ENCODE measurements around the gene PROK1.

Gene PROK1

GRCh38 chr1:110490791-110491451 is 40.0 kb downstream of the PROK1 start:
- no peak for DNase-seq

- DNase-seq, result no peak
These were observed 41.6 kb downstream of the PROK1 start for GRCh38 chr1:110492573-110492972.

- no peak for DNase-seq
These were observed 42.2 kb downstream of the PROK1 start for GRCh38 chr1:110493059-110493699.

GRCh38 chr1:110494036-110494435 is 43.1 kb downstream of the PROK1 start:
- no peak for DNase-seq

GRCh38 chr1:110494522-110495406 is 43.8 kb downstream of the PROK1 start:
- DNase-seq, result no peak

- DNase-seq, result peak; percentile 57 to 63
These were observed 45.1 kb downstream of the PROK1 start for GRCh38 chr1:110495926-110496600.

- no peak for DNase-seq
These were observed 47.3 kb downstream of the PROK1 start for GRCh38 chr1:110498270-110498669.

GRCh38 chr1:110501488-110502132 is 50.7 kb downstream of the PROK1 start:
- no peak for DNase-seq

GRCh38 chr1:110502402-110503151 is 51.6 kb downstream of the PROK1 start:
- peak; percentile 54 to 74 for DNase-seq

- no peak for DNase-seq
These were observed 52.5 kb downstream of the PROK1 start for GRCh38 chr1:110503471-110503870.

- no peak for DNase-seq
These were observed 53.3 kb downstream of the PROK1 start for GRCh38 chr1:110504226-110504625.

GRCh38 chr1:110505596-110505995 is 54.6 kb downstream of the PROK1 start:
- DNase-seq, result no peak

GRCh38 chr1:110506541-110506940 is 55.6 kb downstream of the PROK1 start:
- no peak for DNase-seq
